MG63 (cell line): ENCODE measurements around the gene DAZAP1. TPM values are rescaled to one million over a fixed set of nuclear protein-coding genes. Genes with fewer than 3 reads are reported as not detected.
A peak's percentile ranks its signal among the peaks of the same experiment; 100 is the strongest.
"Not testable (repeated sequence)": the region's sequence is repeated elsewhere in the genome, so short reads cannot be mapped to it uniquely, and the experiment has no call there.

Source experiments
- DNase-seq: peaks from one replicate; pipeline ENCODE4 v3.0.0-alpha.2; 2020
- H3K27me3 ChIP-seq: fragments of 250-450 bp; sonication (Bioruptor Pico); 2 replicates; pipeline ENCODE4 v1.5.1; 2020; ENCODE audit warnings: mild to moderate bottlenecking, moderate library complexity
- H3K36me3 ChIP-seq: fragments of 250-450 bp; sonication (Bioruptor Pico); 2 replicates; pipeline ENCODE4 v1.5.1; 2020; ENCODE audit warnings: mild to moderate bottlenecking, moderate library complexity
- H3K4me3 ChIP-seq: fragments of 250-450 bp; sonication (Bioruptor Pico); 2 replicates; pipeline ENCODE4 v1.5.1; 2020; ENCODE audit warnings: mild to moderate bottlenecking, moderate library complexity
- H3K9me3 ChIP-seq: fragments of 250-450 bp; sonication (Bioruptor Pico); 2 replicates; pipeline ENCODE4 v1.5.1; 2020; ENCODE audit warnings: mild to moderate bottlenecking, moderate library complexity
- total RNA-seq: library from RNA; depleted of rRNA; stranded (reverse); fragments of >200 nt; shearing (Covaris generic); gene quantifications from 2 replicates; pipeline ENCODE4 v1.2.3, GENCODE V29; 2014; ENCODE audit warnings: low replicate concordance

DAZAP1 gene
- total RNA-seq, 1 experiment from 2014 or later, result 149 TPM

GRCh38 chr19:1438035-1438932 lies 30.9 kb downstream of the DAZAP1 start, which contains the start of gene RPS15:
Gene RPS15, plus strand, starts transcription at chr19:1438396. Its CDS starts 30 bp downstream, at chr19:1438426.
- DNase-seq, result peak; percentile 81
- Histone ChIP-seq H3K4me3 (peak within 1 kb of the TSS; percentile 86), H3K9me3 (no peaks in the 10 kb centered on the region), H3K36me3 (peaks cover 47% of the 10 kb centered on the region), H3K27me3 (no peaks in the 10 kb centered on the region)

- Histone ChIP-seq H3K27me3 (no peaks in the 10 kb centered on the region), H3K4me3 (peak overlapping the region; percentile 86), H3K9me3 (no peaks in the 10 kb centered on the region), H3K36me3 (peaks cover 47% of the 10 kb centered on the region)
- DNase-seq, result no peak
Observed at GRCh38 chr19:1438933-1439354, 31.6 kb downstream of the DAZAP1 start.

GRCh38 chr19:1439525-1440417 lies 32.4 kb downstream of the DAZAP1 start:
- Histone ChIP-seq H3K4me3 (peak overlapping the region; percentile 86), H3K36me3 (peaks cover 47% of the 10 kb centered on the region)
- not testable (repeated sequence) for H3K9me3 ChIP-seq, DNase-seq, H3K27me3 ChIP-seq

- no peak for DNase-seq
- Histone ChIP-seq H3K4me3 (no peak overlapping the region; the same call in 1 of the 2 replicates), H3K9me3 (no peaks in the 10 kb centered on the region), H3K27me3 (no peaks in the 10 kb centered on the region), H3K36me3 (peaks cover 46% of the 10 kb centered on the region)
Observed at GRCh38 chr19:1440418-1440801, 33.0 kb downstream of the DAZAP1 start.

GRCh38 chr19:1441022-1441426 lies 33.6 kb downstream of the DAZAP1 start:
- H3K36me3 ChIP-seq, result peaks cover 43% of the 10 kb centered on the region
- H3K9me3 ChIP-seq, result no peaks in the 10 kb centered on the region
- no peak overlapping the region for H3K4me3 ChIP-seq
- H3K27me3 ChIP-seq, result no peaks in the 10 kb centered on the region
- DNase-seq, result no peak

GRCh38 chr19:1441677-1442438 lies 34.5 kb downstream of the DAZAP1 start:
- Histone ChIP-seq H3K4me3 (no peak overlapping the region), H3K27me3 (no peaks in the 10 kb centered on the region), H3K36me3 (peaks cover 43% of the 10 kb centered on the region), H3K9me3 (no peaks in the 10 kb centered on the region)
- DNase-seq, result no peak

GRCh38 chr19:1445185-1445931 lies 38.0 kb downstream of the DAZAP1 start:
- DNase-seq, result peak; percentile 54

GRCh38 chr19:1445932-1446712 lies 38.7 kb downstream of the DAZAP1 start:
- H3K4me3 ChIP-seq, result peak overlapping the region; percentile 10; the same call in 1 of the 2 replicates
- H3K27me3 ChIP-seq, result no peaks in the 10 kb centered on the region
- H3K36me3 ChIP-seq, result peaks cover 17% of the 10 kb centered on the region
- DNase-seq, result peak; percentile 31
- no peaks in the 10 kb centered on the region for H3K9me3 ChIP-seq

More at GRCh38 chr19:1445185-1445931, 38.0 kb downstream of the DAZAP1 start:
- Histone ChIP-seq H3K4me3 (peak overlapping the region; percentile 11; the same call in 1 of the 2 replicates), H3K9me3 (no peaks in the 10 kb centered on the region), H3K36me3 (peaks cover 25% of the 10 kb centered on the region), H3K27me3 (no peaks in the 10 kb centered on the region)

GRCh38 chr19:1446713-1447481 lies 39.5 kb downstream of the DAZAP1 start:
- H3K9me3 ChIP-seq, result no peaks in the 10 kb centered on the region
- peaks cover 9% of the 10 kb centered on the region; the same call in 1 of the 2 replicates for H3K36me3 ChIP-seq
- no peaks in the 10 kb centered on the region for H3K27me3 ChIP-seq
- H3K4me3 ChIP-seq, result no peak overlapping the region
- no peak for DNase-seq

GRCh38 chr19:1447504-1447903 lies 40.1 kb downstream of the DAZAP1 start:
- Histone ChIP-seq H3K4me3 (no peak overlapping the region), H3K27me3 (no peaks in the 10 kb centered on the region), H3K9me3 (no peaks in the 10 kb centered on the region), H3K36me3 (peaks cover 3% of the 10 kb centered on the region; the same call in 1 of the 2 replicates)
- DNase-seq, result no peak

- H3K36me3 ChIP-seq, result no peaks in the 10 kb centered on the region
- no peaks in the 10 kb centered on the region for H3K9me3 ChIP-seq
- no peaks in the 10 kb centered on the region for H3K27me3 ChIP-seq
- no peak overlapping the region for H3K4me3 ChIP-seq
- no peak for DNase-seq
Observed at GRCh38 chr19:1447944-1448343, 40.6 kb downstream of the DAZAP1 start.

GRCh38 chr19:1449467-1450442 lies 42.4 kb downstream of the DAZAP1 start, which contains the start of gene APC2:
Gene APC2, plus strand, starts transcription at chr19:1450121. Its CDS starts 2,881 bp downstream, at chr19:1453002.
- Histone ChIP-seq H3K36me3 (no peaks in the 10 kb centered on the region), H3K27me3 (no peaks in the 10 kb centered on the region), H3K9me3 (no peaks in the 10 kb centered on the region), H3K4me3 (no peak within 1 kb of the TSS)
- no peak for DNase-seq
